ENCODE data around the gene CHRNA4. TPM values are rescaled to one million over a fixed set of nuclear protein-coding genes. Genes with fewer than 3 reads are reported as not detected.
"Not testable (repeated sequence)": the region's sequence is repeated elsewhere in the genome, so short reads cannot be mapped to it uniquely, and the experiment has no call there.

Gene CHRNA4
- total and polyA plus RNA-seq, 2 experiments from 2014 or later, result 0.15 TPM; not detected in 1

- Histone ChIP-seq H3K9me3 (ENCODE audit: low read depth) (no peaks in the 10 kb centered on the region), H3K36me3 (no peaks in the 10 kb centered on the region), H3K4me3 (no peak overlapping the region), H3K27ac (no peak overlapping the region), H3K4me1 (ENCODE audit: low read depth) (no peaks in the 10 kb centered on the region), H3K27me3 (no peaks in the 10 kb centered on the region)
- no peak for TF ChIP-seq CTCF (IDR thresholded peaks at IDR 0.05; ENCODE audit: low read depth, low read length)
- peak in 1 of 2 donors; percentile 17 for DNase-seq (ENCODE audit: low read depth in 1 of 2, low spot score in 1 of 2)
These were observed 23.2 kb downstream of the CHRNA4 start for GRCh38 chr20:63337786-63338420.

- Histone ChIP-seq H3K27me3 (no peaks in the 10 kb centered on the region), H3K4me1 (ENCODE audit: low read depth) (no peaks in the 10 kb centered on the region), H3K9me3 (ENCODE audit: low read depth) (no peaks in the 10 kb centered on the region), H3K36me3 (no peaks in the 10 kb centered on the region), H3K27ac (no peak overlapping the region), H3K4me3 (no peak overlapping the region)
- TF ChIP-seq CTCF (IDR thresholded peaks at IDR 0.05; ENCODE audit: low read depth, low read length), result no peak
- DNase-seq (ENCODE audit: low read depth in 1 of 2, low spot score in 1 of 2), result no peak
These were observed 24.9 kb downstream of the CHRNA4 start for GRCh38 chr20:63336232-63336752.

- Histone ChIP-seq H3K36me3 (no peaks in the 10 kb centered on the region), H3K9me3 (ENCODE audit: low read depth) (no peaks in the 10 kb centered on the region), H3K27ac (no peak overlapping the region), H3K4me3 (no peak overlapping the region), H3K27me3 (no peaks in the 10 kb centered on the region), H3K4me1 (ENCODE audit: low read depth) (no peaks in the 10 kb centered on the region)
- TF ChIP-seq CTCF (IDR thresholded peaks at IDR 0.05; ENCODE audit: low read depth, low read length), result no peak
- DNase-seq (ENCODE audit: low read depth in 1 of 2, low spot score in 1 of 2), result no peak
These were observed 25.4 kb downstream of the CHRNA4 start for GRCh38 chr20:63335711-63336110.

GRCh38 chr20:63335060-63335459, 26.1 kb downstream of the CHRNA4 start:
- not testable (repeated sequence) for H3K27me3 ChIP-seq; H3K4me3 ChIP-seq; H3K36me3 ChIP-seq; DNase-seq (ENCODE audit: low read depth in 1 of 2, low spot score in 1 of 2); H3K4me1 ChIP-seq (ENCODE audit: low read depth); H3K9me3 ChIP-seq (ENCODE audit: low read depth); H3K27ac ChIP-seq

- TF ChIP-seq CTCF (IDR thresholded peaks at IDR 0.05; ENCODE audit: low read depth, low read length), result no peak
- Histone ChIP-seq H3K4me3 (no peak overlapping the region), H3K27ac (no peak overlapping the region), H3K27me3 (no peaks in the 10 kb centered on the region), H3K4me1 (ENCODE audit: low read depth) (no peaks in the 10 kb centered on the region), H3K36me3 (no peaks in the 10 kb centered on the region), H3K9me3 (ENCODE audit: low read depth) (no peaks in the 10 kb centered on the region)
- no peak for DNase-seq (ENCODE audit: low read depth in 1 of 2, low spot score in 1 of 2)
These were observed 26.8 kb downstream of the CHRNA4 start for GRCh38 chr20:63334356-63334755.

- H3K4me1 ChIP-seq (ENCODE audit: low read depth), result no peaks in the 10 kb centered on the region
- TF ChIP-seq CTCF (IDR thresholded peaks at IDR 0.05; ENCODE audit: low read depth, low read length), result no peak
- no peaks in the 10 kb centered on the region for H3K27me3 ChIP-seq
- no peak for DNase-seq (ENCODE audit: low read depth in 1 of 2, low spot score in 1 of 2)
- no peaks in the 10 kb centered on the region for H3K36me3 ChIP-seq
- no peak overlapping the region for H3K27ac ChIP-seq
- H3K4me3 ChIP-seq, result no peak overlapping the region
- H3K9me3 ChIP-seq (ENCODE audit: low read depth), result no peaks in the 10 kb centered on the region
These were observed 27.8 kb downstream of the CHRNA4 start for GRCh38 chr20:63333241-63333836.
